HCEC 1CT (cell line): Measurements from ENCODE around the gene ECM1.

Source experiments
- DNase-seq: peaks from one replicate; pipeline ENCODE4 v3.0.0-alpha.2; 2017

ECM1 gene

DNA sequence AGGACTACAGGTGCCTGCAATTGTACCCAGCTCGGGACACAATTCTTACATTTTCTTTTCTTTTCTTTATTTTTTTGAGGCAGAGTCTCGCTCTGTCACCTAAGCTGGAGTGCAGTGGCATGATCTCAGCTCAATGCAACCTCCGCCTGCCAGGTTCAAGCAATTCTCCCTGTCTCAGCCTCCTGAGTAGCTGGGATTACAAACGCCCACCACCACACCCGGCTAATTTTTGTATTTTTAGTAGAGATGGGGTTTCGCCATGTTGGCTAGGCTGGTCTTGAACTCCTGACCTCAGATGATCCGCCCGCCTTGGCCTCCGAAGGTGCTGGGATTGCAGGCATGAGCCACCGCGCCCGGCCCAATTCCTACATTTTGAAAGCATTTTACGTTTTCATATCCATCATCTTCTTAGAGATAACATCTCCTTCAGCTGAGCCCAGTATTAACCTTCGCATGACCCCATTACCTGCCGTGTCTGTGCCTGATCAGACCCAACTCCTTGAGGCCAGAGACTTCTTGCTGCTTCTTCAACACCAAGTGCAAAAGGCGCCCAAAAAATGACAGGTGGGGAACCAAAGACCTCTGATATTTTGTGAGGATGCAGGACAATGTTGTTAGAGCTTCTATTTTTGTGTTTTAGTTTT lies 38.5 kb downstream of the ECM1 start:
- DNase-seq: no peak

DNA sequence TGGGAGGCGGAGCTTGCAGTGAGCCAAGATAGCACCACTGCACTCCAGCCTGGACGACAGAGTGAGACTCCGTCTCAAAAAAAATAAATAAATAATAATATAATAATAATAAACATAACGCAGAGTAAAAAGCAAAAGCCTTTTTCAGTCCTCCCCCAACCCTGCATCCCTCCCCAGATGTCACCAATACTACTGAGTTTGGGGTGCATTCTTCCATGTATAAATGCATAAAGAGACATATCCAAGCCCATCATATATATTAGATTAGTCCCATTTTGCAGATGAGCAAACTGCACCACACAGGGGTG lies 40.4 kb downstream of the ECM1 start:
- no peak for DNase-seq

- peak; percentile 76 for DNase-seq
Observed at GRCh38 chr1:150548632-150549495, 41.0 kb downstream of the ECM1 start, which contains the start of gene ADAMTSL4. ADAMTSL4 (plus strand) TSS chr1:150549408; CDS start chr1:150552289, 2,881 bp downstream.

DNA sequence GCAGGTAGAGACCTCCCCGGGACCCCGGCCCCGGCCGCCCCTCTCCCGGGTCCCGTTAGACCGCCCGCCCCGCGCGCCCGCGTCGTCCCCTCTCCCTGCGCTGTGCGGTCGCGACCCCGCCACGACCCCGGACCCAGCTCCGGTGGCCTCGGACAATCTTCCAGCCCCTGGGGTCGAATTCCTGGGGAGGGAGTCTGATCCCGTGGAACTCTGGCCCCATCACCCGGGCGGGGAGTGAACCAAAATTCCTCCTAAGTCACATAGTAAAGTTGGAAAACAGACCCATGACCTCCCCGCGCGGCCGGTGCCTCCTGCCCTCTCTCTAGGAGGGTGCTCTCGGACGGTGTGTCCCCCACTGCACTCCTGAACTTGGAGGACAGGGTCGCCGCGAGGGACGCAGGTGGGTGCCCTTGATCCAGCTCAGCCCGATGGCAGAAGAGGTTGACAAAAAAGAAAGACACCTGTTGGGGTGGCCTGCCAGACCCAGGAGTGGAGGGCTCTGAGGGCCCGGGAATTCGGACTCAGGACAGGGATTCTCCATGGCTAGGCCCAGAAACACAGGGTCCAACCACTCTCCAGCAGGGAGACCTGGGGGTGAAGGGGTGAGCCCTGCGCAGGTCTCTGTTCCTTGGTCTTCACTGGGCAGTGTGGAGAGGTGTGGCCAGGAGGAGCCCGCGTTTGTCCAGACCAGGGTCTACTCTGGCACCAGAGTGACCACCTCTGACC lies 41.8 kb downstream of the ECM1 start:
- DNase-seq: no peak

- DNase-seq: no peak
Observed at GRCh38 chr1:150550222-150551050, 42.5 kb downstream of the ECM1 start.

DNA sequence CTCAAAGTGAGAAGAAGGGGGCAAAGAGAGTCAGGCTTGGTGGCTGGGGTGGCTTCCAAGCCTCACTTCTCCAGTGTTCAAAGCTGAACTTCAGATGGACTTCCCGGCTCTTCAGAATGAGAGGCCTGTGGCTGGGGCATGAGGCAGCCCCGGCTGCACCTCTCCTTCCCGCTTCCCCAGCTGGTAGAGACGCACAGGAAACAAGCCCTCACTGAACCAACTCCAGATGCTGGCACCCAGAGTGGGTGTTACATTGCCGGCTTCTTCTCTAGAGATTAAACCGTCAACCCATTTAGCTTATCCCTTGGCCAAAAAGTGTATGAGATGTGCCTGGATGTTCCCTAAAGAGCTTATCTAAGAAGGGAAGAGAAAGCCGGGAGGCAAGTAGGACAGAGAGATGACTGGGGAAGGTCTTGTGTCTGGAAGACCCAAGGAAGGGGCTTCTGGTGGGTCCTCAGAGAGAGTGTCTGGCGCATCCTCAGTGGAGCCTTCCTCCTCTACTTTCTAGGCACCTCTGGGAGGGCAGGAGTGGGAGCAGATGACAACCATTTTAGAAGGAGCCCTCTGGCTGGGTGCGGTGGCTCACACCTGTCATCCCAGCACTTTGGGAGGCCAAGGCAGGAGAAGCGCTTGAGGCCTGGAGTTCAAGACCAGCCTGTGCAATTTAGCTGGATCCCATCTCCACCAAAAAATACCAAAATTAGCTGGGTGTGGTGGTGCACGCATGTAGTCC lies 43.3 kb downstream of the ECM1 start:
- no peak for DNase-seq

DNA sequence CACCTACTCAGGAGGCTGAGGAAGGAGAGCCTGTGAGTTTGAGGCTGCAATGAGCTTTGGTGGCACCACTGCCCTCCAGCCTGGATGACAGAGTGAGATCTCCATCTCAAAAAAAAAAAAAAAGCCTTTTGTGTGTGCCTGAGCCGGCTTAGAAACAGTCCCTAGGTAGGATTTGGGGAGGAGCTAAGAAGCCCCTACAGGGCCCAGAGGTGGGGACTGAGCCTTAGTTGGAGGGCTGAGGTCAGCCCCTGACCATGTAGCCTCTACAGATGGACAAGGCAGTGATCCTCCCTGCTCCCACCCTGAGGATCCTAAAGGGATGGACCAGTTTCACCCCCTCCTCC lies 43.8 kb downstream of the ECM1 start:
- no peak for DNase-seq

DNA sequence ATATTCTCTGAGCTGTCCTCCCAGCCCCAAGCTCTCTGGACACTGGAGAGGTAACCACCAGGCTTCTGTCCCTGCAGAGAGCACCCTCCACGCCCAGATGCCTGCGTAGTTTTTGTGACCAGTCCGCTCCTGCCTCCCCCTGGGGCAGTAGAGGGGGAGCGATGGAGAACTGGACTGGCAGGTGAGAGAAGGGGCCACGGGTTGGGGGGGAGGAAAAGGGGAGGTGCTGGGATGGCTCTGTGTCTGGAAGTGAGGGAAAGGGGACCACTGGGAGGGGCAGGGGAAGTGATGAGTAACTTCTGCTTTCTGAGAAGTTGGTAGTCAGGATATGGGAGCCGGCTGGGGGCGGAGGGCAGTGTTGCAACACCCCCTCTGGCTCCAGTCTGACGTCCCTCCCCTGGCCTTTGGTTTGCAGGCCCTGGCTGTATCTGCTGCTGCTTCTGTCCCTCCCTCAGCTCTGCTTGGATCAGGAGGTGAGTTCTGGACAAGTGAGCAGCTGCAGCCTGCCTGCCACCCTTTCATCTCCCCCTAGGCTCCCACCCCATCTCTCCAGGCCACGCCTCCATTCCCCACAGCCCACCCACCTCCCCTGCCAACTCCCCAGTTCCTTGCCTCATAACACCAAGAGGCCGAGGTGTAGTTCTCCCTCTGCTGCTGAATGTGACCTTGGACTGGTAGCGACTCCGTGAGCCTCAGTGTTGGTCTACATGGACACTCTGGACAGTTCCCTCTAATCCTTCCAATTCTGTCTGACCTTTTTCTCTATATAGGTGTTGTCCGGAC lies 44.4 kb downstream of the ECM1 start:
- peak; percentile 88 for DNase-seq

DNA sequence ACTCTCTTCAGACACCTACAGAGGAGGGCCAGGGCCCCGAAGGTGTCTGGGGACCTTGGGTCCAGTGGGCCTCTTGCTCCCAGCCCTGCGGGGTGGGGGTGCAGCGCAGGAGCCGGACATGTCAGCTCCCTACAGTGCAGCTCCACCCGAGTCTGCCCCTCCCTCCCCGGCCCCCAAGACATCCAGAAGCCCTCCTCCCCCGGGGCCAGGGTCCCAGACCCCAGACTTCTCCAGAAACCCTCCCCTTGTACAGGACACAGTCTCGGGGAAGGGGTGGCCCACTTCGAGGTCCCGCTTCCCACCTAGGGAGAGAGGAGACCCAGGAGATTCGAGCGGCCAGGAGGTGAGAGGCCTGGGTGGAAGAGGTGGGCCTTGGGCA lies 45.0 kb downstream of the ECM1 start:
- DNase-seq: no peak

DNA sequence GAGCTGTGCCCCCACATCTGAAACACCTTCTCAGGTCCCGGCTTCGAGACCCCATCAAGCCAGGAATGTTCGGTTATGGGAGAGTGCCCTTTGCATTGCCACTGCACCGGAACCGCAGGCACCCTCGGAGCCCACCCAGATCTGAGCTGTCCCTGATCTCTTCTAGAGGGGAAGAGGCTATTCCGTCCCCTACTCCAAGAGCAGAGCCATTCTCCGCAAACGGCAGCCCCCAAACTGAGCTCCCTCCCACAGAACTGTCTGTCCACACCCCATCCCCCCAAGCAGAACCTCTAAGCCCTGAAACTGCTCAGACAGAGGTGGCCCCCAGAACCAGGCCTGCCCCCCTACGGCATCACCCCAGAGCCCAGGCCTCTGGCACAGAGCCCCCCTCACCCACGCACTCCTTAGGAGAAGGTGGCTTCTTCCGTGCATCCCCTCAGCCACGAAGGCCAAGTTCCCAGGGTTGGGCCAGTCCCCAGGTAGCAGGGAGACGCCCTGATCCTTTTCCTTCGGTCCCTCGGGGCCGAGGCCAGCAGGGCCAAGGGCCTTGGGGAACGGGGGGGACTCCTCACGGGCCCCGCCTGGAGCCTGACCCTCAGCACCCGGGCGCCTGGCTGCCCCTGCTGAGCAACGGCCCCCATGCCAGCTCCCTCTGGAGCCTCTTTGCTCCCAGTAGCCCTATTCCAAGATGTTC lies 45.6 kb downstream of the ECM1 start:
- no peak for DNase-seq

DNA sequence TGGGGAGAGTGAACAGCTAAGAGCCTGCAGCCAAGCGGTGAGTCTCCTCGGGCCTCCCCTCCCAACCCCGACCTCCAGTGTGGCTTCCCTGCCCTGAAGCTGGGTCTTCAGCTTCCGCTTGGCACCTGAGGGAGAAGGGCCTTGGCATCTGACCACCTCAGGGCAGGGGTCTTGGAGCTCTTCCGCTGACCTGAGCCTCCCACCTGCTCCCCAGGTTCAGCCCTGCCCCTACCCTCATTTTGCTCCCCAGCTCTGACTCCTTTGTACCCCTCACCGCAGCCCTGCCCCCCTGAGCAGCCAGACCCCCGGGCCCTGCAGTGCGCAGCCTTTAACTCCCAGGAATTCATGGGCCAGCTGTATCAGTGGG lies 46.2 kb downstream of the ECM1 start:
- DNase-seq: no peak

DNA sequence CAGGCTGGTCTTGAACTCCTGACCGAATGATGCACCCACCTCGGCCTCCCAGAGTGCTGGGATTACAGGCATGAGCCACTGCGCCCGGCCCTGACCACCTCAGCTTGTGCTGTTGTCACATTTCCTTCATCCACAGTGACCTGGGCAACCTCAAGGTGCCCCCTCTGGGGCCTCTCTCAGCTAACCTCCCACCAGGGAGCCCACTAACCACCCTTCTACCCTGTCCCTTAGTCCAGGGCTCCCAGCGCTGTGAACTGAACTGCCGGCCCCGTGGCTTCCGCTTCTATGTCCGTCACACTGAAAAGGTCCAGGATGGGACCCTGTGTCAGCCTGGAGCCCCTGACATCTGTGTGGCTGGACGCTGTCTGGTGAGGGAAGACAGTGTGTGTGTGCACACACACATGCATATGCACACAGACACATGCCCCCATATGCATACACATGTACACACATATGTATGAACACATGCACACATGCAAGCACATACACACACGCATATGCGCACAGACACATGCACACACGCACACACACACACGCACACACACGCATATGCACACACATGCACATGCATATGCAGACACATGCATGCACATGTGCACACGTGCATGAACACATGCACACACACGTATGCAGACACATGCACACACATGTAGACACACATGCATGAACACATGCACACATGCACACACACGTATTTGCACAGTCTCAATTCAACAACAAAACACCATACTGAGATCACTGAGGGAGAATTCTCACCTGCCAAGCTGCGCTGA lies 47.5 kb downstream of the ECM1 start:
- no peak for DNase-seq

GRCh38 chr1:150555971-150556865 lies 48.3 kb downstream of the ECM1 start:
- no peak for DNase-seq

DNA sequence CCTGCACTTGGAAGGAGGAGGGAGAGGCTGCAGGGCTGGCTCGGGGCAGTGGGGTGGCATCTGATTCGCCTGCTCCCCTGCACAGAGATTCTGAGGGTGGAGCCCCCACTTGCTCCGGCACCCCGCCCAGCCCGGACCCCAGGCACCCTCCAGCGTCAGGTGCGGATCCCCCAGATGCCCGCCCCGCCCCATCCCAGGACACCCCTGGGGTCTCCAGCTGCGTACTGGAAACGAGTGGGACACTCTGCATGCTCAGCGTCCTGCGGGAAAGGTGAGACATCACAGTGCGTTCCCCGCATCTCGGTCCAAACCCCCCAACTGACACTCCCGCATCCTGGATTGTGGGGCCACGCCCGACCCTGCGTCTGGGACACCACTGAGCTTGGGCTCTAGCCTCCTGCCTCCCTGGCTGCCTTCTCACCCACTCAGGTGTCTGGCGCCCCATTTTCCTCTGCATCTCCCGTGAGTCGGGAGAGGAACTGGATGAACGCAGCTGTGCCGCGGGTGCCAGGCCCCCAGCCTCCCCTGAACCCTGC lies 49.2 kb downstream of the ECM1 start:
- no peak for DNase-seq

- no peak for DNase-seq
Observed at GRCh38 chr1:150557813-150558212, 49.9 kb downstream of the ECM1 start.

GRCh38 chr1:150558303-150558704 lies 50.4 kb downstream of the ECM1 start:
- no peak for DNase-seq

- no peak for DNase-seq
Observed at GRCh38 chr1:150558761-150559655, 51.1 kb downstream of the ECM1 start.

DNA sequence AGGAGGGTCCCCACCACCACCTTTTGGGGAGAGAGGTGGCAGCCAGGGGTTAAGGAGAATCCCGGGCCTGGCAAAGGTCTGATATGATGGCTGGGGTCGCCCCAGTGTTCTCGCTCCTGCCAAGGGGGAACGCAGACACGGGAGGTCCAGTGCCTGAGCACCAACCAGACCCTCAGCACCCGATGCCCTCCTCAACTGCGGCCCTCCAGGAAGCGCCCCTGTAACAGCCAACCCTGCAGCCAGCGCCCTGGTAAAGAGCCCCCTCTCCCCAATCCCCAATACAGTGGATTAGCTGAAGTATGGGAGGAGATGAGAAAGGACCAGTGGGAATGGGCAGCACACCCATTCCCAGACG lies 51.7 kb downstream of the ECM1 start:
- DNase-seq: no peak
